ENCODE data around the gene SBF2.

DNA sequence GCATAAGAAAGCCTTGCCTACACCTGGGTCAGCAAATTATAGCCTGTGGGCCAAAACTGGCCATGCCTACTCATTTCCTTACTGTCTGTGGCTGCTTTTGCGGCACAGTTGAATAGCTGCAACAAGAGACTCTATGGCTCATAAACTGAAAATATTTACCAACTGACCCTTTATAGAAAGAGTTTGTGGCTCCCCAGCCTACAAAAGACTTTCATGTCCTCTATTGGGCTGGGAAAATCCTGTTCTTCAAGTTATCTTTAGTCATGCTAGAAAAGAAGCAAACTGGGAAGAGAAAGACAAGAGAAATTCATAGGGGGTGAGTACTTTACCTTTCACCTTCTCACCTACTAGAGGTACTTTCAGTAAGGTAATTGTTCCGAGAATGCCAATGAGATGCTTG lies 455.1 kb downstream of the SBF2 start:
- TF ChIP-seq TARDBP (IDR thresholded peaks at IDR 0.05): no peak
- no peak for TF ChIP-seq ELF4 (IDR thresholded peaks at IDR 0.05)
- no peak for TF ChIP-seq SP1 (IDR thresholded peaks at IDR 0.05)
- TF ChIP-seq ARNT (IDR thresholded peaks at IDR 0.05): no peak
- TF ChIP-seq FOXK2 (IDR thresholded peaks at IDR 0.05): no peak
- TF ChIP-seq BHLHE40 (IDR thresholded peaks at IDR 0.05; ENCODE audit: borderline replicate concordance): no peak
- no peak for TF ChIP-seq L3MBTL2 (conservative IDR thresholded peaks at IDR 0.05)
- TF ChIP-seq SUZ12 (IDR thresholded peaks at IDR 0.05): no peak
- TF ChIP-seq NFRKB (IDR thresholded peaks at IDR 0.05): no peak
- TF ChIP-seq FOXM1 (IDR thresholded peaks at IDR 0.05; ENCODE audit: borderline replicate concordance): no peak
- TF ChIP-seq HDGF (IDR thresholded peaks at IDR 0.05; ENCODE audit: borderline replicate concordance): no peak

All from HEK293T (cell line).